ENCODE measurements around the gene SLC2A4RG. TPM values are rescaled to one million over a fixed set of nuclear protein-coding genes. Genes with fewer than 3 reads are reported as not detected.
A peak's percentile ranks its signal among the peaks of the same experiment; 100 is the strongest.

Gene SLC2A4RG
- total and polyA plus RNA-seq, 2 experiments from 2014 or later: 46.6 to 177 TPM

- Histone ChIP-seq H3K9me3 (ENCODE audit: low read depth) (no peaks in the 10 kb centered on the region), H3K36me3 (no peaks in the 10 kb centered on the region), H3K4me1 (ENCODE audit: low read depth) (peaks cover 24% of the 10 kb centered on the region), H3K4me3 (no peak overlapping the region), H3K27ac (no peak overlapping the region), H3K27me3 (no peaks in the 10 kb centered on the region)
- TF ChIP-seq CTCF (IDR thresholded peaks at IDR 0.05; ENCODE audit: low read depth, low read length): no peak
- DNase-seq (ENCODE audit: low read depth in 1 of 2, low spot score in 1 of 2): no peak
Measured at GRCh38 chr20:63782521-63782971, 43.0 kb downstream of the SLC2A4RG start.

- Histone ChIP-seq H3K27ac (peak overlapping the region; percentile 83), H3K4me1 (ENCODE audit: low read depth) (peaks cover 35% of the 10 kb centered on the region), H3K4me3 (no peak overlapping the region), H3K36me3 (peaks cover 2% of the 10 kb centered on the region), H3K9me3 (ENCODE audit: low read depth) (no peaks in the 10 kb centered on the region), H3K27me3 (no peaks in the 10 kb centered on the region)
- no peak for TF ChIP-seq CTCF (IDR thresholded peaks at IDR 0.05; ENCODE audit: low read depth, low read length)
- no peak for DNase-seq (ENCODE audit: low read depth in 1 of 2, low spot score in 1 of 2)
Measured at GRCh38 chr20:63783970-63784369, 44.4 kb downstream of the SLC2A4RG start.

GRCh38 chr20:63785691-63786131 is 46.1 kb downstream of the SLC2A4RG start:
- no peaks in the 10 kb centered on the region for H3K27me3 ChIP-seq
- peaks cover 35% of the 10 kb centered on the region for H3K4me1 ChIP-seq (ENCODE audit: low read depth)
- no peak for DNase-seq (ENCODE audit: low read depth in 1 of 2, low spot score in 1 of 2)
- no peak for TF ChIP-seq CTCF (IDR thresholded peaks at IDR 0.05; ENCODE audit: low read depth, low read length)
- peak overlapping the region; percentile 97 for H3K27ac ChIP-seq
- H3K36me3 ChIP-seq: peaks cover 14% of the 10 kb centered on the region
- no peak overlapping the region for H3K4me3 ChIP-seq
- H3K9me3 ChIP-seq (ENCODE audit: low read depth): no peaks in the 10 kb centered on the region

GRCh38 chr20:63787302-63787701 is 47.7 kb downstream of the SLC2A4RG start:
- Histone ChIP-seq H3K27ac (peak overlapping the region; percentile 97), H3K36me3 (peaks cover 14% of the 10 kb centered on the region), H3K27me3 (no peaks in the 10 kb centered on the region), H3K4me3 (no peak overlapping the region), H3K9me3 (ENCODE audit: low read depth) (no peaks in the 10 kb centered on the region), H3K4me1 (ENCODE audit: low read depth) (peaks cover 45% of the 10 kb centered on the region)
- DNase-seq (ENCODE audit: low read depth in 1 of 2, low spot score in 1 of 2): peak in 1 of 2 donors; percentile 85
- TF ChIP-seq CTCF (IDR thresholded peaks at IDR 0.05; ENCODE audit: low read depth, low read length): no peak

- Histone ChIP-seq H3K27ac (peak overlapping the region; percentile 97), H3K27me3 (no peaks in the 10 kb centered on the region), H3K36me3 (peaks cover 14% of the 10 kb centered on the region), H3K4me3 (no peak overlapping the region), H3K4me1 (ENCODE audit: low read depth) (peaks cover 45% of the 10 kb centered on the region), H3K9me3 (ENCODE audit: low read depth) (no peaks in the 10 kb centered on the region)
- TF ChIP-seq CTCF (IDR thresholded peaks at IDR 0.05; ENCODE audit: low read depth, low read length): no peak
- no peak for DNase-seq (ENCODE audit: low read depth in 1 of 2, low spot score in 1 of 2)
Measured at GRCh38 chr20:63787749-63788148, 48.2 kb downstream of the SLC2A4RG start.

Data from cardiac muscle cell (in vitro differentiated cells and primary cell).